Stimulated activated CD8-positive, alpha-beta memory T cell treated with anti-CD3 and anti-CD28 coated beads, Interleukin-12 subunit alpha, Interleukin-12 subunit beta, amount 100 ng/mL, for 4 hours (primary cell): Measurements from ENCODE around the gene IL4R.
"Not testable (repeated sequence)": the region's sequence is repeated elsewhere in the genome, so short reads cannot be mapped to it uniquely, and the experiment has no call there.

ENCODE experiments used
- DNase-seq: peaks from one replicate; pipeline ENCODE4 v3.0.0-alpha.2; 2020; ENCODE audit warnings: low read depth

The IL4R gene

GRCh38 chr16:27404163-27404823 is 90.5 kb downstream of the IL4R start:
- DNase-seq = no peak

- DNase-seq = peak; percentile 57
These were observed 92.0 kb downstream of the IL4R start for GRCh38 chr16:27405546-27406451.

DNA sequence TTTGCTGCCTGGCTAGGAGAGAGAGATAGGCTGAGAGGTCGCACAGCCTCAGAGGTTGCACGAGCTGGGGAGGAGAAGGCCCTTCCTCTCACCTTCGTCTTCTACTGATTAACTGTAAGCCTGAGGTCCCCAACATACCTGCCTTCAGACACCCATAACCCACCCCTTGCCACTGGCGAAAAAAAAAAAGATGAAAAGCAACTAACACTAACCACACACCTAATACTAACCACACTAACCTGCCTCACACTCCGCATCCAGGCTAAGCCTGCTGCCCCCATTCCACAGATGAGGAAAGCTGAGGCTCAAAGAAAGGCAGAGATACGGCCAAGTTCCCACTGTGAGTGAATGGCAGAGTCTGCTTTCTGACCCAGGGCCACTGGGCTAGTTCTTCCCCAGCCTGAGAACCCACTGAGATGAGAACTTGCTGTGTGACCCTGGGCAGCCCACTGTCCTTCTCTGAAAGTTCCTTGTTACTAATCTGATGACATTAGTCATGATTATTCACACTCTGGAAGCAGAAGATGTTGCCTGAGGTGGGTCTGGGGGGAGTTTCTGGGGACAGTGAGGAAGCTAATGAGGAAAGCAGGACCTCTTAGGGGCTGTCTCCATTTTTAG is 92.8 kb downstream of the IL4R start:
- DNase-seq = no peak

DNA sequence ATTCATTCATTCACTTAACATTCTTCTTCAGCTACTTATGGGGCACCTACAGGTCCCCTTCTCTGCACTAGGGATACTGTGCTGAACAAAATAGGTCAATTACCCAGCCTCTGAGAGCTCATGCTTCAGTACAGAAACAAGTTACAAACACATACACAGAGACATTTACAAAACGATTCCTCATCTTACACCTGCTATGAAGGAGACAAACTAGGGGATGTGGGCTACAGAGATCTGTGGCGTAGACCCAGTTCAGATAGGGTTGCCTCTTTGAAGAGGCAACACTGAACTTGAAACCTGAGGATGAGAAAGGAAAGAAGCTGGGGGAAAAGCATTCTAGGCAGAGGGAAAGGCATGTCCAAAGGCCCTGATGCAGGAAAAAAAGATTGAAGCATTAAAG is 93.4 kb downstream of the IL4R start:
- no peak for DNase-seq

DNA sequence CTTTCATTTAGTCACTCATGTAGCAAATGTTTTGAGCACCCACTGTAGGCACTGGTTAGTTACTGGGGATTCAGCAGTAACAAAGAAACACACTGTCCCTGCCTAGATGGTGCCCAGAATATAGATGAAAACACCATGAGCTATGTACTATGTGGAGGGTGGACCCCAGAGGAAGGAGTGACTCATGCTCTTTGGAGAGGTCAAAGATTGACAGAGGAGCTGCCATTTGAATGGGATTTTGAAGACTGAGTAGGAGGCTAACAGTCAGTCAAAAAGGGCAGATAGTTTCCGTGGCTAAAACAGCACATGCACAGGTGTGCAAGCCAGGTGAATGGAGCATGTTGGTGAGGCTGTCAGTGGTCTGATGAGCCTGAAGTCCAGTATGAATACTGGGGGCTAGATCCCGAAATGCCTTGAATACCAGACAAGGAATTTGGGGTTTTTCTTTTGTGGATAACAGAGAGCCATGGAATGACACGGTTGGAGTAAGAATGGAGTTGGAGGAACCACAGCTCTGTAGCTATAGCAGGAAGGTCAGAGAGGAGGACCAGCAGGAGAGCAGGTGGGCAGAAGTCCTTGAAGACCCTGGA is 94.3 kb downstream of the IL4R start:
- DNase-seq = no peak

- DNase-seq = no peak
These were observed 94.8 kb downstream of the IL4R start for GRCh38 chr16:27408602-27409031.

- DNase-seq = not testable (repeated sequence)
These were observed 96.2 kb downstream of the IL4R start for GRCh38 chr16:27409958-27410357.

GRCh38 chr16:27410761-27411160 is 97.0 kb downstream of the IL4R start:
- no peak for DNase-seq

DNA sequence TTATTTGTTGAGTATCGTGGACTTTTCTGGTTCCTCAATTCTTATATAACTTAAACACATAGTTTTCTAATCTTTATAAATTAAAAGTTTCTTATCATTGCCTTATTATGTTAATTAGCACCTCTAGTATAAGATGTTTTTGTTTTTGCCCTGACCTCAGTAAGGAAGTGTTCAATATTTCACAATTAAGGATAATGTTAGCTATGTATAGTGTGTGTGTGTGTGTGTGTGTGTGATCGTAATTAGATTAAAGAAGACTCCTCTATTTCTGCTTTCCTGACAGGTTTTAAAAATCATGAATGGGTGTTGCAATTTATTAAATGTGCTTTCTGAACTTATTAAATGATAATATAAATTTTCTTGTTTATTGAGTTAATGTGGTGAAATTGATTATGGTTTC is 100.2 kb downstream of the IL4R start:
- DNase-seq = no peak
